Progenitor cell of endocrine pancreas (in vitro differentiated cells): ENCODE measurements around the gene PTPRM. TPM values are rescaled to one million over a fixed set of nuclear protein-coding genes. Genes with fewer than 3 reads are reported as not detected.

Experiments
- DNase-seq: peaks from one replicate; pipeline ENCODE4 v3.0.0; 2021; ENCODE audit warnings: low spot score; ENCODE audit not compliant: unreplicated experiment
- H3K27ac Mint-ChIP-seq: 2 replicates; pipeline ENCODE4 v1.8.0; 2021; ENCODE audit warnings: mild to moderate bottlenecking, moderate library complexity, mixed read lengths
- H3K27me3 Mint-ChIP-seq: 2 replicates; pipeline ENCODE4 v1.8.0; 2021; ENCODE audit warnings: mixed read lengths
- H3K36me3 Mint-ChIP-seq: 2 replicates; pipeline ENCODE4 v1.8.0; 2022; ENCODE audit warnings: mixed read lengths; ENCODE audit not compliant: insufficient read depth
- H3K4me1 Mint-ChIP-seq: 2 replicates; pipeline ENCODE4 v1.8.0; 2021; ENCODE audit warnings: low read depth, mixed read lengths
- H3K4me3 Mint-ChIP-seq: 2 replicates; pipeline ENCODE4 v1.8.0; 2021; ENCODE audit warnings: low read depth, mild to moderate bottlenecking, moderate library complexity, mixed read lengths
- H3K9me3 Mint-ChIP-seq: 2 replicates; pipeline ENCODE4 v1.8.0; 2021; ENCODE audit warnings: low read depth, mixed read lengths
- total RNA-seq: library from RNA; stranded (reverse); gene quantifications from 2 replicates; pipeline ENCODE4 v1.2.1, GENCODE V29; 2021
- TF ChIP-seq, protein P1 (sequence below): fragments of 200-600 bp; sonication (generic); IDR thresholded peaks from one replicate; pipeline ENCODE4 v1.5.0; 2021; ENCODE audit warnings: antibody characterized with exemption, mild to moderate bottlenecking; ENCODE audit not compliant: unreplicated experiment

PTPRM gene
- total RNA-seq, 1 donor from 2014 or later = 23.2 TPM

DNA sequence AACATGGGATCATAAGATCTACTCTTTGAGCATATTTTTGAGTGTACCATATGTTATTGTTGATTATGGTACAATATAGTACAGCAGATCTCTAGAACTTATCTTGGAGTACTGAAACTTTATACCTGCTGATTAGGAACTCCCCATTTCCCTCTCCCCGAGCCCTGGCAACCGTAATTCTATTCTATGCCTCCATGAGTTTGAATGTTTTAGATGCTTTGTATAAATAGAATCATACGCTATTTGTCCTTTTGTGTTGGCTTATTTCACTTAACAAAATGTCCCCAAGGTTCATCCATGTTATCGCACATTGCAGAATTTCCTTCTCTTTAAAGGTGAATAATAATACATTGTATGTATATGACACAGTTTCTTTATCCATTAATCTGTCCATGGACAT lies 117.2 kb downstream of the PTPRM start:
- H3K4me1 Mint-ChIP-seq = no peaks in the 10 kb centered on the region
- no peak overlapping the region for H3K4me3 Mint-ChIP-seq
- no peaks in the 10 kb centered on the region for H3K9me3 Mint-ChIP-seq
- DNase-seq = no peak
- no peaks in the 10 kb centered on the region for H3K27me3 Mint-ChIP-seq
- TF ChIP-seq, protein P1, sequence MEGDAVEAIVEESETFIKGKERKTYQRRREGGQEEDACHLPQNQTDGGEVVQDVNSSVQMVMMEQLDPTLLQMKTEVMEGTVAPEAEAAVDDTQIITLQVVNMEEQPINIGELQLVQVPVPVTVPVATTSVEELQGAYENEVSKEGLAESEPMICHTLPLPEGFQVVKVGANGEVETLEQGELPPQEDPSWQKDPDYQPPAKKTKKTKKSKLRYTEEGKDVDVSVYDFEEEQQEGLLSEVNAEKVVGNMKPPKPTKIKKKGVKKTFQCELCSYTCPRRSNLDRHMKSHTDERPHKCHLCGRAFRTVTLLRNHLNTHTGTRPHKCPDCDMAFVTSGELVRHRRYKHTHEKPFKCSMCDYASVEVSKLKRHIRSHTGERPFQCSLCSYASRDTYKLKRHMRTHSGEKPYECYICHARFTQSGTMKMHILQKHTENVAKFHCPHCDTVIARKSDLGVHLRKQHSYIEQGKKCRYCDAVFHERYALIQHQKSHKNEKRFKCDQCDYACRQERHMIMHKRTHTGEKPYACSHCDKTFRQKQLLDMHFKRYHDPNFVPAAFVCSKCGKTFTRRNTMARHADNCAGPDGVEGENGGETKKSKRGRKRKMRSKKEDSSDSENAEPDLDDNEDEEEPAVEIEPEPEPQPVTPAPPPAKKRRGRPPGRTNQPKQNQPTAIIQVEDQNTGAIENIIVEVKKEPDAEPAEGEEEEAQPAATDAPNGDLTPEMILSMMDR = no peak
- H3K27ac Mint-ChIP-seq = no peak overlapping the region
- no peaks in the 10 kb centered on the region for H3K36me3 Mint-ChIP-seq

DNA sequence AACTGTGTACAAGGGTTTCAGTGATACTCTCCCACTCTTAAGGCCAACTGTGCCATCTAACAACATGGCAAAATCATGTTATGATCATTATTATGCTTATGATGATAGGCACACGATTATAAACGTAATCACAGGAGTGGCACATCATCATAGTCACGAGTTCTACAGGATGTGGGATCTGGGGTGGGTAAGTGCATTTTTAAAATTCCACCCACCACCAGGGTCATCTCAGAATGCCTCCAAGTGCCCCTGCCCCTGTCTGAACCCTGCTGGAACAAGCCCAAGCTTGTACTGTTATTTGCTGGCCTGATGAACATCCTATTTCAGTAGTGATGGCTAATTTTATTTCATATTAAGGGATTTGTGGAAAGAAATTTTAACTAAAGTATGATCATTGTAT lies 117.8 kb downstream of the PTPRM start:
- no peaks in the 10 kb centered on the region for H3K4me1 Mint-ChIP-seq
- TF ChIP-seq, protein P1 = no peak
- H3K9me3 Mint-ChIP-seq = no peaks in the 10 kb centered on the region
- H3K36me3 Mint-ChIP-seq = no peaks in the 10 kb centered on the region
- no peaks in the 10 kb centered on the region for H3K27me3 Mint-ChIP-seq
- no peak overlapping the region for H3K4me3 Mint-ChIP-seq
- no peak overlapping the region for H3K27ac Mint-ChIP-seq
- no peak for DNase-seq

GRCh38 chr18:7686278-7686677 lies 119.2 kb downstream of the PTPRM start:
- Mint-ChIP-seq H3K36me3 (no peaks in the 10 kb centered on the region), H3K27me3 (no peaks in the 10 kb centered on the region), H3K4me3 (no peak overlapping the region), H3K4me1 (no peaks in the 10 kb centered on the region), H3K27ac (no peak overlapping the region), H3K9me3 (no peaks in the 10 kb centered on the region)
- TF ChIP-seq, protein P1 = no peak
- no peak for DNase-seq

DNA sequence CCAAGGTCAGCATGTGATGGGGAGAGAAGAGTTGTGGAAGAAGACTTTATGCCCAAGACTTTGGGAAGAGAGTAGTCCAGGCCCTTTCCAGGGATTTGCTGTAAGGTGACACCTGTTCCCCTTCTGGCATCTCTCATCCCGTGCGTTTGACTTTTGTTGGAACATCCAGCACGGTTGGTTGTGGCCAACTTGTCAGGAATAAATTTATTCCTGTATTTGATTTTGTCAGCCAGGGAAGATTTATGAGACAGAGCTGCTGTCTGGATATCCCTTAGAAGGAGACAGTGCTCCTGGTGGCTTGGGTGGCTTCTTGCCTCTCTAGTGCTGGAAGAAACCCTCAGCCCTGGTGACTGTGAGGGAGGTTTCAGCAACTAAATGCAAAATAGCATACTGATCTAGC lies 121.5 kb downstream of the PTPRM start:
- TF ChIP-seq, protein P1 = no peak
- Mint-ChIP-seq H3K27ac (no peak overlapping the region), H3K36me3 (no peaks in the 10 kb centered on the region), H3K4me3 (no peak overlapping the region), H3K27me3 (no peaks in the 10 kb centered on the region), H3K4me1 (no peaks in the 10 kb centered on the region), H3K9me3 (no peaks in the 10 kb centered on the region)
- no peak for DNase-seq

DNA sequence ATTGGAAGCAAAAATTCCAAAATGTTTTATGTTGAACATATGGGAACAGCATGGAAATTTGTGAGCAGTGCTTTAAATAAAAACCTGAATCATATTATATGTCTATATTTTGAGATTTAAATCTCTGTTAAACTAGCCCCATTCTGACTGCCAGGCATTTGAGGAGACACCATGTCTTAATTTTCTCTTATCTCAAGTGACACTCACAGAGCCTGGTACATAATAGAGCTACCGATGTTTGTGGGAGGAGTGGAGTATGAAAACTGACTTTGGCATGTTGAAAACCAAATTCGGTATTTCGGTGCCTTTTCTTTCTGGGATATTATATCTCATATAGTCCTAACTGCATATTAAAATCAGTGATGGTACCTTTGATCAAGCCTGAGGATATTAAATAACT lies 124.1 kb downstream of the PTPRM start:
- Mint-ChIP-seq H3K4me1 (no peaks in the 10 kb centered on the region), H3K27ac (no peak overlapping the region), H3K36me3 (no peaks in the 10 kb centered on the region)

More for the DNA sequence above, 124.1 kb downstream of the PTPRM start:
- Mint-ChIP-seq H3K27me3 (no peaks in the 10 kb centered on the region), H3K9me3 (no peaks in the 10 kb centered on the region), H3K4me3 (no peak overlapping the region)
- no peak for DNase-seq
- TF ChIP-seq, protein P1 = no peak
